NCI-H526 (cell line): Measurements from ENCODE around the gene NPHS1.
"Not testable (repeated sequence)": the region's sequence is repeated elsewhere in the genome, so short reads cannot be mapped to it uniquely, and the experiment has no call there.

Source experiments
- DNase-seq, 2 experiments: peaks; one replicate each; lab custom pipeline; 2025; lab: John Stamatoyannopoulos, UW

NPHS1 gene

GRCh38 chr19:35848486-35848885 lies 3.8 kb downstream of the NPHS1 start:
- DNase-seq, result no peak

- no peak for DNase-seq
Observed at GRCh38 chr19:35847911-35848310, 4.4 kb downstream of the NPHS1 start.

GRCh38 chr19:35846038-35846668 lies 6.2 kb downstream of the NPHS1 start:
- DNase-seq, result peak in 1 of 2 experiments; percentile 65

- DNase-seq, result peak in 1 of 2 experiments; percentile 65
Observed at GRCh38 chr19:35845215-35846037, 6.9 kb downstream of the NPHS1 start.

GRCh38 chr19:35844482-35845214 lies 7.7 kb downstream of the NPHS1 start:
- no peak for DNase-seq

- DNase-seq, result peak; percentile 79 to 92
Observed at GRCh38 chr19:35843676-35844481, 8.4 kb downstream of the NPHS1 start.

GRCh38 chr19:35842666-35843272 lies 9.5 kb downstream of the NPHS1 start:
- DNase-seq, result no peak

GRCh38 chr19:35841961-35842595 lies 10.2 kb downstream of the NPHS1 start:
- DNase-seq, result no peak

- not testable (repeated sequence) for DNase-seq
Observed at GRCh38 chr19:35836096-35836495, 16.2 kb downstream of the NPHS1 start.

- no peak for DNase-seq
Observed at GRCh38 chr19:35833972-35834371, 18.3 kb downstream of the NPHS1 start.

- DNase-seq, result no peak
Observed at GRCh38 chr19:35832054-35832453, 20.2 kb downstream of the NPHS1 start.

GRCh38 chr19:35830986-35831385 lies 21.3 kb downstream of the NPHS1 start:
- DNase-seq, result no peak

GRCh38 chr19:35828692-35829301 lies 23.5 kb downstream of the NPHS1 start:
- no peak for DNase-seq

- DNase-seq, result no peak
Observed at GRCh38 chr19:35824150-35824549, 28.2 kb downstream of the NPHS1 start.

GRCh38 chr19:35822579-35822978 lies 29.7 kb downstream of the NPHS1 start:
- DNase-seq, result peak in 1 of 2 experiments; percentile 11

- DNase-seq, result no peak
Observed at GRCh38 chr19:35818445-35818844, 33.9 kb downstream of the NPHS1 start.

GRCh38 chr19:35816846-35817245 lies 35.5 kb downstream of the NPHS1 start:
- DNase-seq, result no peak

GRCh38 chr19:35816262-35816661 lies 36.0 kb downstream of the NPHS1 start:
- no peak for DNase-seq

- no peak for DNase-seq
Observed at GRCh38 chr19:35813043-35813890, 39.0 kb downstream of the NPHS1 start.
